ENCODE measurements around the gene ARHGEF12.
"Not testable (repeated sequence)": the region's sequence is repeated elsewhere in the genome, so short reads cannot be mapped to it uniquely, and the experiment has no call there.

ARHGEF12 gene

DNA sequence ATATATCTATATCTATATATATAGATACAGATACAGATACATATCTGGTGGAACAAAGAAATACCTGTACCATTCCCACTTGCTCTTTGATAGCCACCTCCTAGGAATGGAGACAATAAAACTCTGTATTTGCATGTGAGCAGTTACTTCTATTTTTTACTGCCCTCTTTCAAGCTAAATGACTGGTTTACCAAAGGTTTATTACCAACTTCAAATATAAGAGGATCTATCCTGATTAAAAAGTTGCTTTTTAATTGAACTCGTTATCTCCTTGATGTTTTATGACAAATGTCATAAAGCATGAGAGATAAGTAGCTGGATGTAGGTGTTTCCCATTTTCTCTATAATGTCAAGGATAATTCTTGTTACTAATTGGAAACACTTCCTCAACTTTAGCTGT, 153.6 kb downstream of the ARHGEF12 start:
- Mint-ChIP-seq H3K9me3 (no peaks in the 10 kb centered on the region), H3K27ac (no peak overlapping the region), H3K36me3 (peaks cover 9% of the 10 kb centered on the region), H3K4me1 (no peaks in the 10 kb centered on the region), H3K27me3 (no peaks in the 10 kb centered on the region), H3K4me3 (no peak overlapping the region)
- ATAC-seq: no peak

DNA sequence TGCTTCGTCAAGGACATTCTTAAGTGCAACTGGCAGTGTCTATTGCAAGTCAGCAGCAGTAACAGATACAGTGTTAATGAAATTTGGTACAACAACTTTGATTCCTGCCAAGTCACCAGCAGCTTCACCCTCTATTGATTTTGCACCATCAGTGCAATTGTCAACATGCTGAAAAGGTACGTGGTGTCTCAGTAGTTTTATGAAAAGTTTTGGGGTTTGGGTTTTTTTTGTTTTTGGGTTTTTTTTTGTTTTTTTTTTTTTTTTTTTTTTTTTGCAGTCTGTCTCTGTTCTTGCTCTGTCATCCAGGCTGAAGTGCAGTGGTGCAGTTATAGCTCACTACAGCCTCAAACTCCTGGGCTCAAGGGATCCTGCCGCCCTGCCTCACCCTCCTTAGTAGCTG, 156.3 kb downstream of the ARHGEF12 start:
- H3K4me3 Mint-ChIP-seq: no peak overlapping the region

DNA sequence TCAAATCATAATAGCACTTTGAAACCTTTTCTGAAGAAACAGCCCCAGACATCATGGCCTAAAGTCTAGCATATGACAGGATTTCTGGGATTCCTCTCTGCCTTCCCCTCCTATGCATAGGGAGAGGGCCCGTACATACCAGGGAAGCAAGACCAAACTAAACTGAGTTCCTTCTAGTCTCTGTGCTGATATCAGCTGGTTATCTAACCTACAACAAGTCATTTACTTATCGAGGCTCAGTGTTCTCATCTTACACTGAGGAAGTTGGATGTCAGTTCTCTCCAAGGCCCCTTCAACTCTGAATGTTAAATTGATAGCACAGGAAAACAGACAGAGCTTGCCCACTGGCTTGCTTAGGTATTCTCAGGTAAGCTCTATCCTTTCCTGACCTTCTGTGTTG, 158.4 kb downstream of the ARHGEF12 start:
- Mint-ChIP-seq H3K27ac (no peak overlapping the region), H3K36me3 (no peaks in the 10 kb centered on the region), H3K4me3 (no peak overlapping the region), H3K4me1 (no peaks in the 10 kb centered on the region), H3K27me3 (no peaks in the 10 kb centered on the region), H3K9me3 (no peaks in the 10 kb centered on the region)
- ATAC-seq: no peak

More for the DNA sequence above, 156.3 kb downstream of the ARHGEF12 start:
- no peaks in the 10 kb centered on the region for H3K36me3 Mint-ChIP-seq
- H3K4me1 Mint-ChIP-seq: no peaks in the 10 kb centered on the region
- no peaks in the 10 kb centered on the region for H3K9me3 Mint-ChIP-seq
- H3K27me3 Mint-ChIP-seq: no peaks in the 10 kb centered on the region
- no peak overlapping the region for H3K27ac Mint-ChIP-seq
- no peak for ATAC-seq

DNA sequence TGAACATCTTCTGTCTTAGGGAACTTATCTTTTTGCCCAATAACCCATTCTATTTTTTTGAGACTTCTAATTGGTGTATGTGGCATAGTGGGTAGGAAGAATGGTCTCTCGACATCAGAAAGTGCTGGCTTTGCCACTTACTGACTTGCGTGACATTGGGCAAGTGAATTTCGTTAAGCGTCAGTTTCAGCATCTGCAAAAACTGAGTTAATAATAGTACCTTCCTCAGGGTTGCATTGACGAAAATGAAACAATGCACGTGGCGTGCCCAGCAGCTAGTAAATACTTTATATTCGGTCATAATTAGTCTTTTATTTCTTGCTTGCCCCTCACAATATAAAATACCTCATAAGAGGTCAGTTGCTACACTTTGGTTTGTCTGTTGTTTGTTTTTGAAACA, 162.9 kb downstream of the ARHGEF12 start:
- H3K27me3 Mint-ChIP-seq: peaks cover 28% of the 10 kb centered on the region
- H3K4me3 Mint-ChIP-seq: no peak overlapping the region
- no peaks in the 10 kb centered on the region for H3K9me3 Mint-ChIP-seq
- ATAC-seq: no peak
- H3K36me3 Mint-ChIP-seq: no peaks in the 10 kb centered on the region
- H3K4me1 Mint-ChIP-seq: no peaks in the 10 kb centered on the region
- H3K27ac Mint-ChIP-seq: no peak overlapping the region

DNA sequence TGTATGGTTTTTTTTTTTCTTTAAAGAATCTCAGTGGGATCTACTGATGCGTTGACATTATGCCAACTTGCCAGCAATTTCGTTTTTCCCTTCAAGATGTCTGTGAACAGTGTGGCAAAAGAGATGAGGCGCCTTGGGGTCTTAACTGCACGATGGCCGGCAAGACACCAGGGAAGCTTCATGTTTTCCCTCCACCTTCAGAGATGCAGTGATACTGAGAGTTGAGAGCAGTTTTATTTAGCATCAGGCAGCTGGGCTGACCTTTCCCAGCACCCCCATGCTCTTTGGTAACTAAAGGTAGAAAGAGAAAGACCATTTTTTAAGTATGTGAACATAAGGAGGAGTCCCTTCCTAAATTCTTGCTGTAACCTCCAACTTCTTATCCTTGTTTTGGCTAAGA, 163.6 kb downstream of the ARHGEF12 start:
- H3K27ac Mint-ChIP-seq: no peak overlapping the region

DNA sequence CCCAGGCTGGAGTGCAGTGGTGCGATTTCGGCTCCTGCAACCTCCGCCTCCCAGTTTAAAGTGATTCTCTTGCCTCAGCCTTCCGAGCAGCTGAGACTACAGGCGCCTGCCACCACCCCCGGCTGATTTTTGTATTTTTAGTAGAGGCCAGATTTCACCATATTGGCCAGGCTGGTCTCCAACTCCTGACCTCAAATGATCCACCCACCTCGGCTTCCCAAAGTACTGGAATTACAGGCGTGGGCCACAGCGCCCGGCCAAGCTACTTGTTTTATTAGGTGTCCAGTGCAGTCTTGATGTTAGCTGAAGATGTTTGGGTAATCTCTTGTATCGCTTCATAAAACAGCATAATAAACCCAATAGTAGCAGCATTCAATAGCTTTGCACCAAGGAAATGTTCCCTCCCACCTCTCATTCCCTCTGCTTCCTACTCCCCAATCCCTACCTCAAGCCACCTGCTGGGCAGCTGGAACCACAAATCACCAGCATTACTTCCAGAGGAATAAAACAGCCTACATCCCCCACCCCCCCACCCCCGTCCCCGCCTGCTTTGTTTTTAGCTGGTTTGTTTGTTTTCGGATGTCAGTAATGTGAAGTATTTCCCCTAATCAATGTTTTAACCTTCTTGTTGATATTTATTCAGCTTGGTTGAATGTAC, 164.3 kb downstream of the ARHGEF12 start:
- H3K9me3 Mint-ChIP-seq: no peaks in the 10 kb centered on the region
- H3K36me3 Mint-ChIP-seq: no peaks in the 10 kb centered on the region
- no peak overlapping the region for H3K4me3 Mint-ChIP-seq
- H3K27me3 Mint-ChIP-seq: peaks cover 40% of the 10 kb centered on the region
- no peak overlapping the region for H3K27ac Mint-ChIP-seq
- ATAC-seq: no peak
- H3K4me1 Mint-ChIP-seq: no peaks in the 10 kb centered on the region

More for the DNA sequence above, 163.6 kb downstream of the ARHGEF12 start:
- no peaks in the 10 kb centered on the region for H3K4me1 Mint-ChIP-seq
- no peak for ATAC-seq
- no peaks in the 10 kb centered on the region for H3K9me3 Mint-ChIP-seq
- peaks cover 35% of the 10 kb centered on the region for H3K27me3 Mint-ChIP-seq
- no peaks in the 10 kb centered on the region for H3K36me3 Mint-ChIP-seq
- no peak overlapping the region for H3K4me3 Mint-ChIP-seq

DNA sequence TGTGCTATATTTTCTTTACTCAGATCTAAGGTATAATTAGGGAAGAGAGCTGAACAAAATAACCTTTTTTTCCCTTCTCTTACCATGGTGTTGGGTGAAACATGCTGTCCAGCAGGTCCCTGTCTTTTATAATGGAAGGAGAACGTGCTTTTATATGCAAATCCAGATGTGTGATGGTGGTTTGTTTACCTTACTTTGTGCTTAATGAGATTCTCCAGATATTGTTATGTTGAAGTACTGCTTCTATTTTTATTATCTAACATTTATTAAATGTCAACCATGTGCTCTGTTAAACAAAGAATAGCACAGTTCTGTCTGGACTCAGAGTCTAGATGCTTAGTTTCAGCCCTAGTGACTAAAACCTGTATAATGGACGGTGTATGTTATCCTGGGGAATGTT, 165.2 kb downstream of the ARHGEF12 start:
- H3K36me3 Mint-ChIP-seq: no peaks in the 10 kb centered on the region
- no peak overlapping the region for H3K27ac Mint-ChIP-seq
- no peak for ATAC-seq
- no peaks in the 10 kb centered on the region for H3K4me1 Mint-ChIP-seq
- no peak overlapping the region for H3K4me3 Mint-ChIP-seq
- H3K9me3 Mint-ChIP-seq: no peaks in the 10 kb centered on the region
- peaks cover 47% of the 10 kb centered on the region for H3K27me3 Mint-ChIP-seq

DNA sequence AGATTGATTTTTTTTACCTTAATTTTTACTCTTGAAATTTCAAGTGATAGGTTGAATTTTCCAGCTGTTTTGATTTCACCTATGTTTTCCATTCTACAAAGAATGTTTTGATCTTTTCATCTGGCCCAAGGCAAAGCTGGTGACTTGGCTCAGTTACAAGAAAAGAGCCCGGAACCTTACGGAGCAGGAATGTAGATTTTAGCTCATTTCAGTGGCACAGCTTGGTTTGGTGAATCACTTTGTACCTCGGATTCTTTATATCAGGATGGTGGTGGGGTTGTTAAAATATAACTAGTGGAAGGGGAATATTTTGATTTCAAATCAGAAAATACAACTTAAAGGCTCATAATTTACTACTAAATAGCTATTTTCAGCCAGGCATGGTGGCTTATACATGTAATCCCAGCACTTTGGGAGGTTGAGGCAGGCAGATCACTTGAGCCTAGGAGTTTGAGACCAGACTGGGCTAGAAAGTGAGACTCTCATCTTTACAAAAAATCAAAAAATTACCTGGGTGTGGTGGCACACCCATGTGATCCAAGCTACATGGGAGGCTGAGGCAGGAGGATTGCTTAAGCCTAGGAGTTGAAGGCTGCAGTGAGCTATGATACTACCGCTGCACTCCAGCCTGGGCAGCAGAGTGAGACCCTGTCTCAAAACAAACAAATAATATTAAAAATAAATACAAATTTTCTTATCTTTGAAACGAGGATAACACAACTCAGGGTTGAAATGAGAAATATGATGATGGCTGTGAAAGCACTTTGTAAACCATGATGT, 166.0 kb downstream of the ARHGEF12 start:
- H3K4me3 Mint-ChIP-seq: no peak overlapping the region
- H3K9me3 Mint-ChIP-seq: no peaks in the 10 kb centered on the region
- peaks cover 54% of the 10 kb centered on the region for H3K27me3 Mint-ChIP-seq
- H3K27ac Mint-ChIP-seq: no peak overlapping the region
- H3K4me1 Mint-ChIP-seq: no peaks in the 10 kb centered on the region
- ATAC-seq: no peak
- no peaks in the 10 kb centered on the region for H3K36me3 Mint-ChIP-seq

DNA sequence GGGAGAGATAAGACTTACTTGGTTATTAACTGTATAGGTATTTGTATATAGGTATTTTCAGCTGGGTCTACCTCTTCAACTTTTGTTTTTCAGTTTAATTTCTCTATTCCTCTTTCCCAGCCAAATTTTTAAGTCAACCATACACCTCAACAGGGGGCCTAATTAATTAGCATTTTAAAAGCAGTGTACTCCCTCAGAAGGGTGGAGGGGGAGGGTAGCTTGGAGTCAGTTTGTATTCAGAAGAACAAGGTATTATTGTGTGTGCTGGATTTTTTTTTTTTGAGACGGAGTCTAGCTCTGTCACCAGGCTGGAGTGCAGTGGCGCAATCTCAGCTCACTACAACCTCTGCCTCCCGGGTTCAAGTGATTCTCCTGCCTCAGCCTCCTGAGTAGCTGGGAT, 167.3 kb downstream of the ARHGEF12 start:
- peaks cover 68% of the 10 kb centered on the region for H3K27me3 Mint-ChIP-seq
- not testable (repeated sequence) for H3K9me3 Mint-ChIP-seq, H3K36me3 Mint-ChIP-seq, H3K4me3 Mint-ChIP-seq, H3K4me1 Mint-ChIP-seq, ATAC-seq, H3K27ac Mint-ChIP-seq

DNA sequence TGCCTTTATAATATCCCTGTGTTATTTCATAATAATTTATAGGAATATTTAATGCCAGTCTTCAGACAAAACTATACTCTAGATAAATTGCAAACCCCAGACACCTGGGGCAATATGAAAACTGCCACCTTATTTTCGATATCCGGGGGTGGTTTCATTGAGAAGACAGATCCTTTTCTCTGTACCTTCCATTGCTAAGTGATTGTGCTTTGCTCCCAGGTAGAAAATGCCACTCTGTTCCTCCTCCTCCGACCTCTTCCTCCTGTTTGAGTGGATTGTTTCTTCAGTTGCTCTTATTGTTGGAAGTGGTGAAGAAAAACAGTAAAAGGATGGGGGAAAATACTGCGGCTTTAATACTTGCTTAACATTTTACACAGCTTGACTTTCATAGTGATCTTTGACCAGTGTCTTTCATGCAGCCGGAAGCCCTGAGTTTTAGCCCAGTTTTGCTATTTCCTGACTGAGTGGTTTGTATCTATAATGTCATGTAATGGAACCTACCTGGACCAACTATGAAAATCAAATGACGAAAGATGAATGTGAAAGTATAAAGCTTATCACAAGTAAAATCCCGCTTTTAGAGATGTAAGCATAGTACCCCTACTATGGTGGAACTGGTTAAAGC, 169.7 kb downstream of the ARHGEF12 start:
- Mint-ChIP-seq H3K36me3 (no peaks in the 10 kb centered on the region), H3K9me3 (no peaks in the 10 kb centered on the region), H3K27ac (no peak overlapping the region), H3K4me1 (peaks cover 3% of the 10 kb centered on the region), H3K27me3 (peaks cover 89% of the 10 kb centered on the region), H3K4me3 (no peak overlapping the region)
- no peak for ATAC-seq

DNA sequence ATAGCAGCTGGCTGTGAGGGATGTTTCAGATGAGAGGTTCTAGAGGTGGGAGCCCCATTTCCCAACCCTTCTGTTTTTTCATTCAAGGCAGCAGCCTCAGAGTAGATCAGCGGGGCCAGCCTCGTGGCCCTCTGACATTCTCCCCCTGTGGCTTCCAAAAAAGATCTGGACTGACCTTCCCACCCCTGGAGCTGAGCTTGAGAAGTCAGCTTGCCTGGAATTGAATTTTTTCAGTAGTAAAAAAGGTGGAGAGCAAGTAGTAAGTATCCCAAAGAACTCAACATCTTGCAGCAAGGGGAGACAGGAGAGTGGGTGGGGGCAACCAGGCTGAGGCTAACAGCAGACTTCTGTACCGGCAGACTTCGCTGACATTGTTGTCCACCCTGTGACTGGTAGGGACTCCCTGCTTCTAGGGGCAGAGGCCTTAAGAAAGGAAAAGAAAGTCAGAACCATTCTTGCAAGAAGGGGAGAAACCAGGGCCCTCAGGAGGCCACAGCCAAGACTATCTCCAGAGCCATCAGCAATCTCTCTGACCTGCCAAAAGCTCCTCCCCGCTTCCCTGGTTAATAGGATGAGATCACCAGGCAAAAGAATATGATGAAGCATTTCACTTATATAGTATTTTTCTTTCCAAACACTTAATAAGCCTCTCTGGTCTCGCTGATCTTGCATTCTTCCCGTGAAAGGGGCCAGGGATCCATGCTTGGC, 173.3 kb downstream of the ARHGEF12 start:
- Mint-ChIP-seq H3K9me3 (no peaks in the 10 kb centered on the region), H3K4me1 (peaks cover 6% of the 10 kb centered on the region), H3K27ac (no peak overlapping the region), H3K36me3 (no peaks in the 10 kb centered on the region), H3K27me3 (peaks cover 88% of the 10 kb centered on the region), H3K4me3 (no peak overlapping the region)
- no peak for ATAC-seq

DNA sequence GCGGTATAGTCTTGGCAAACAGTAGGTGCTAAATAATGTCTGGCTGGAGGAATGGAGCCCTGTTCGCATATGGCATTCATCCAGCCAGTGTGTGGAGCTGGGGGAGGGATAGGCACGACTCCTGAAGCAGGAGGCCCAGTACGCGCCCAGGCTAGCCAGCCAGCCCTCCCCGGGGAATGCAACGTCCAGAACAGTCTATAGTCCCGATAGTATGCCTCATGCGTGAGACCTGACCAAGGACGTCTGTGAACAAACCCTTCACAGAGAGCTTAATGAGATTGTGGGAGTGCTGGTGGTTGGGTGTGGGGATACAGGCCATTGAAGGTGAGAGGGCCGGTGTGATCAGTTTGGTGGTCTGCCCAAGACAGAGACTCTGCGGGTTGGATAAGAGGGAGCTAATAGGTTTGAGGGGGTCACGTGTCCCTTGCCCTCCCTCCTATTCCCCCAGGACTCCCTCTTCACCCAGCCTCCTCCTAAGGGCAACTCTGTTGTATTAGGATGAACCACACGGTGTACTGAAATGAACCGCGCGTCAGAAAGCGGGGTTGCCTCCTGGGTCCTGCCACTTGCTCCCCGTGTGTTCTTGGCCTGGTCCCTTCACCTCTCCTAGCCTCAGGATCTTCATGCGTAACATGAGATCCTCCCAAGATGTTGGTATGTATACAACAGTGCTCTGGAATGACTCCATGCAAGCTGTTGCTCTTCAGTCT, 174.3 kb downstream of the ARHGEF12 start:
- no peak overlapping the region for H3K27ac Mint-ChIP-seq
- no peaks in the 10 kb centered on the region for H3K9me3 Mint-ChIP-seq
- no peak overlapping the region for H3K4me3 Mint-ChIP-seq
- no peak for ATAC-seq
- H3K4me1 Mint-ChIP-seq: peaks cover 6% of the 10 kb centered on the region
- no peaks in the 10 kb centered on the region for H3K36me3 Mint-ChIP-seq
- H3K27me3 Mint-ChIP-seq: peaks cover 90% of the 10 kb centered on the region

DNA sequence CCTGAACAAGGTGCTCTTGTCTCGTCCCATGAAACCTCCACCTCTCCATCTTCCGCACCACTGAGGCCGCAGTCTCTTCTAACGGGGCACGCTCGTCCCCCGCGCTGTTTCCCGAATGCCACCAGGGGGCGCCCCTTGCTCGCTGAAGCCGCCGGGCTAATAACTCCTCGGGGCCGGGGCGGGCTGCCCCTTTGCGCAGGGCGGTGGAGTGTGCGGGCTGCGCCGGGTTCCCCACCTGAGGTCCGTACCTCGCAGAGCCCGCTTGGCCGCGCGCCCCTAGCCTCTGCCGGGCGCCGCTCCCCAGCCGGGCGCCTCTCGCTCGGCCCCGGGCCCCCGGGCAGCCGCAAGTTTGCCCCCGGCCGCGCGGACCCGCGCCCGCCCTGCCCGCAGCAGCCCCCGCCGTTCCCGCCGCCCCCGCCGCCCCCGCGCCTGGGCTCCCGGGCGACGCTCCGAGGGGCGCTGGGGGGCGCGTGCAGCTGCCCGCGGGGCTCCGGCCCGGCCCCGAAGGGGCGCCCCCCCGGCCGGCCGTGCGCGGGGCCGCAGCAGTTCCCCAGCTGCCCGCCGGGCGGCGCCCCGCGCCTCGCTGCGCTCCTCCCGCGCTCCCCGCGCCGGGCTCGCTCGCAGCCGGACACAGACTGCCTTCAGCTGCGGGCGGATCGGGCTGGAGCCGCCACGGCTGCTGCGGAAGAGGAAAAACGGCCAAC, 175.1 kb downstream of the ARHGEF12 start, which contains the start of gene GRIK4:
Gene GRIK4, plus strand, starts transcription at position 633 of the 704 bp plus-strand sequence. CDS start 148,571 bp downstream, outside the sequence.
- peaks cover 6% of the 10 kb centered on the region for H3K4me1 Mint-ChIP-seq
- H3K4me3 Mint-ChIP-seq: peak within 1 kb of the TSS; percentile 60
- no peaks in the 10 kb centered on the region for H3K9me3 Mint-ChIP-seq
- H3K36me3 Mint-ChIP-seq: no peaks in the 10 kb centered on the region
- peaks cover 92% of the 10 kb centered on the region for H3K27me3 Mint-ChIP-seq
- ATAC-seq: peak; percentile 88
- no peak within 1 kb of the TSS for H3K27ac Mint-ChIP-seq
